A172 (cell line): Measurements from ENCODE around the gene BRAF. TPM values are rescaled to one million over a fixed set of nuclear protein-coding genes. Genes with fewer than 3 reads are reported as not detected.
"Not testable (repeated sequence)": the region's sequence is repeated elsewhere in the genome, so short reads cannot be mapped to it uniquely, and the experiment has no call there.

Experiments
- DNase-seq: peaks from one replicate; pipeline ENCODE4 v3.0.0-alpha.2; 2015; ENCODE audit warnings: low spot score
- total RNA-seq: library from RNA; depleted of rRNA; stranded (reverse); fragments of >200 nt; shearing (Covaris generic); gene quantifications from 2 replicates; pipeline ENCODE4 v1.2.3, GENCODE V29; 2014

Gene BRAF
- total RNA-seq, 1 experiment from 2014 or later = 7.7 TPM

DNA sequence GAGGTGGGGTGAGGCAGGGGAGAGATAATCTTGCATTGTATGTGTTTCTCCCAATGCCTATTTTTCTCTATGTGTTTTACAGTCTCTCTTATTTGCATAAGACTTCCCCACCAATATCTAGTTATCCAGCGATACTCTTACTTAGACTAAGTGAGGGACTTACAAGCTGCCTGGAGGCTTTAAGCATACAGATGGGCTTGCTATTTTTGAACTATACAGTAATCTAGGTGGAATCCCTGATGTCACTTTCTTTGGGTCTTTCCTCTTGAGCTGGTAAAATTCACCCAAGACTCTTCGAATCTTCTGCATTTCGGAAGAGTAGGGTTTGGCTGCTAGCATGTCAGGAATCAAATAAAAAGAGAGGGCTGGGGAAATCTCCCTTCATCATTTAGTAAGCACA, 151.6 kb downstream of the BRAF start:
- no peak for DNase-seq

DNA sequence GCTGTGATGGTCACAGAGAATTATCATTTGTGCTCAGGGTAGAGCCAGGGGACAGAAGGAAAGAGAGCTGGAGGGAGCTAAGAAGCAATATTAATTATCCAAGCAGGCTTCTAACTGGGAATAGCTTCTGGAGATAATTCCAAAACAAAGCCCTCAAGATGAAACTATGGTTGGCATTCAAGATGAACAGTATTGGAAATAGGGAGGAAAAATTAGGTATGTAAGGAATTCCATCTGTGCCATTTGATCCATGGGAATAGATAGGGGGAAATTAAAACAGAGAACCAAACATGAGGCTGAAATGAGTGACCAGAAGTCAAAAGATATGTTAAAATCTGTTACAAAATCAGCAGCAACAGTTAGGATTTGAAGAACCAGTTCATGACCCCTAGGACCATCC, 152.9 kb downstream of the BRAF start:
- DNase-seq = no peak

DNA sequence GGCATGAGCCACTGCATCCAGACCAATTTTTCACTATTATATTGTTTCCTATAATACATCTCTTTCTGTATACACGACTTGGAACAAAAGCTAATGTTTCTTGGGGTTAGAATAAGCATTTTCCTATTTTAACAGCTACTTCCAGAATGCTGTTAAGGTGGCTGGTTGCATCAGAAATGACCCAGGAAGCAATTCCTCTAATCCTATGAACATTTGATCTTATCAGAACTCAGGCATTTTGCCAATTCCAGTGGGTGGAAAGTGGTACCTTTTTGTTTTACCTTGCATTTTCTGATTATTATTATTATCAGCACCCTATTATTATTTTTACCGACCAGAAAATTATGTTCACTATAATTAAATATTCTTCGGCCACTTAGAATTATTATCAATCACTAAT, 154.9 kb downstream of the BRAF start:
- DNase-seq = no peak

DNA sequence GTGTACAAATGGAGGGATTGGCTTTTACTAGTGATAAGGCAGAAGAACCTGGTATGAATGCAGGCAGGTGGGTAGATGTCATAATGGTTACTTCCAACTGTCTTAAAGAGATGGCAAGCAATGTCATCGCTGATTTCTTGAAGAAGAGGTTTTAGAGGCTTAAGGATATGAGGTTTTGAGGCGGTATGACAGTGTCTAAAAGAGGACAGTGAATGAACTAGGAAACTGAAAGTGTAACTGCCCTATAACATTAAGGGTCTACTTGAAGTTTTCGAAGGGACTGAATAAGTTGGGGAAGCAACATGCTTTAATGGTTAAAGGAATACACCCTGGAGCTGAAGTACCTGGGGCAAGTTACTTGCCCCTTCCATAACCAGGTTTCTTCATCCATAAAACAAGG, 157.3 kb downstream of the BRAF start:
- no peak for DNase-seq

DNA sequence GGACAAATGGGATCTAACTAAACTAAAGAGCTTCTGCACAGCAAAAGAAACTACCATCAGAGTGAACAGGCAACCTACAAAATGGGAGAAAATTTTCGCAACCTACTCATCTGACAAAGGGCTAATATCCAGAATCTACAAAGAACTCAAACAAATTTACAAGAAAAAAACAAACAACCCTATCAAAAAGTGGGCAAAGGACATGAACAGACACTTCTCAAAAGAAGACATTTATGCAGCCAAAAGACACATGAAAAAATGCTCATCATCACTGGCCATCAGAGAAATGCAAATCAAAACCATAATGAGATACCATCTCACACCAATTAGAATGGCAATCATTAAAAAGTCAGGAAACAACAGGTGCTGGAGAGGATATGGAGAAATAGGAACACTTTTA, 159.3 kb downstream of the BRAF start:
- DNase-seq = not testable (repeated sequence)

DNA sequence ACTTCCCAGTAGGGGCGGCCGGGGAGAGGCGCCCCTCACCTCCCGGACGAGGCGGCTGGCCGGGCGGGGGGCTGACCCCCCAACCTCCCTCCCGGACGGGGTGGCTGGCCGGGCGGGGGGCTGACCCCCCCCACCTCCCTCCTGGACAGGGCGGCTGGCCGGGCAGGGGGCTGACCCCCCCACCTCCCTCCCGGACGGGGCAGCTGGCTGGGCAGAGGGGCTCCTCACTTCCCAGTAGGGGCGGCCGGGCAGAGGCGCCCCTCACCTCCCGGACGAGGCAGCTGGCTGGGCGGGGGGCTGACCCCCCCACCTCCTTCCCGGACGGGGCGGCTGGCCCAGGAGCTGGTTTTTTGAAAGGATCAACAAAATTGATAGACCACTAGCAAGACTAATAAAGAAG, 161.6 kb downstream of the BRAF start:
- DNase-seq = not testable (repeated sequence)

DNA sequence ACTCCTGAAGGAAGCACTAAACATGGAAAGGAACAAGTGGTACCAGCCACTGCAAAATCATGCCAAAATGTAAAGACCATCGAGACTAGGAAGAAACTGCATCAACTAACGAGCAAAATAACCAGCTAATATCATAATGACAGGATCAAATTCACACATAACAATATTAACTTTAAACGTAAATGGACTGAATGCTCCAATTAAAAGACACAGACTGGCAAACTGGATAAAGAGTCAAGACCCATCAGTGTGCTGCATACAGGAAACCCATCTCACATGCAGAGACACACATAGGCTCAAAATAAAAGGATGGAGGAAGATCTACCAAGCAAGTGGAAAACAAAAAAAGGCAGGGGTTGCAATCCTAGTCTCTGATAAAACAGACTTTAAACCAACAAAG, 163.4 kb downstream of the BRAF start:
- DNase-seq = not testable (repeated sequence)

DNA sequence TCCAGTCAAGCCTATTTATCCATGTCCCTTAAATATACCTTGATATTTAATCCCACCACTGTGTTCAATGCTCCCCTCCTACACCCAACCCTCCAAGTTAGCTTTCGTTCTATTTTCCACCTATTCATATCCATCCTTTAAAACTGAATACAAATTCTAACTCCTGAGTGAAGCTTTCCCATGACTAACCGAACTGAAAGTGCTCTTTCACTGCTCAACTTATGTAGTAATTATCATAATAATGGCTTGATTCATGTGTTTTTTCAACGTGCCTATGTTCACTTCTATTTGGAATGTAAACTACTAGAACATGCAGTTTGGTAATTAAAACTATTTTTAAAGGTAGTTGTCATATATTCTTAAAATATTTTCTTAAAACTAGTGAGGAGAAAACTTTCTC, 170.2 kb downstream of the BRAF start:
- no peak for DNase-seq

DNA sequence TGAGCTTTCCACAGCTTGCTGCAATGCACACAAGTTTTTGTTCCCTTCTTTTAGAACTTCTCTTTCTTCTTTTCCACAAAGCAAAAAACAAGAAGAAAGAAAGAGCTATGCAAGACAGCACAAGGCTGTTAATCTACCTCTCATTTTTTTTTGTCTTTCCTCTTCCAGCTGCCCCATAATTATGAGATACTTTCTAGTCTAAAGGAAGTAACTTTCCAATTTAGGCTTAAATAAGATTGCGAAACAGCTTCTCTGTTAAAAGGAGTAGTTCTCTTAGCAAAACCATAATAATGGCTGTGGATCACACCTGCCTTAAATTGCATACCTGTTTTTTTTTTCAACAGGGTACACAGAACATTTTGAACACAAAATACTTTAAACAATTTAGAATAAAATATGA, 172.2 kb downstream of the BRAF start:
- no peak for DNase-seq

DNA sequence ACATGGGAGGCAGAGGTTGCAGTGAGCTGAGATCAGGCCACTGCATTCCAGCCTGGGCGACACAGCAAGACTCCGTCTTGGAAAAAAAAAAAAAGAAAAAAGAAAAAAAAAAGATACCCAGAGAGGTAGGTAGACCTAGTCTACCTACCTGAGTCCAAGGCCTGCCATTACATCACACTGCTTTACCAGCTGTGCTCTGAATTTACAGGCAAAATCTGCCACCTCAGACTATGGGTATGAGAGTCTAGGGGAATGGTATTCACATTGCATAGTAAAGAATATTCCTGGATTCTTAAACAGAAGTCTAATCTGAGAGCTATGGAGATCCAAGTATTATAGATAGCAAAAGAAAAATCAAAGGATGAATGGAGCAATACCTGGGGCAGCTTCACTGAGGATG, 178.0 kb downstream of the BRAF start:
- DNase-seq = no peak

DNA sequence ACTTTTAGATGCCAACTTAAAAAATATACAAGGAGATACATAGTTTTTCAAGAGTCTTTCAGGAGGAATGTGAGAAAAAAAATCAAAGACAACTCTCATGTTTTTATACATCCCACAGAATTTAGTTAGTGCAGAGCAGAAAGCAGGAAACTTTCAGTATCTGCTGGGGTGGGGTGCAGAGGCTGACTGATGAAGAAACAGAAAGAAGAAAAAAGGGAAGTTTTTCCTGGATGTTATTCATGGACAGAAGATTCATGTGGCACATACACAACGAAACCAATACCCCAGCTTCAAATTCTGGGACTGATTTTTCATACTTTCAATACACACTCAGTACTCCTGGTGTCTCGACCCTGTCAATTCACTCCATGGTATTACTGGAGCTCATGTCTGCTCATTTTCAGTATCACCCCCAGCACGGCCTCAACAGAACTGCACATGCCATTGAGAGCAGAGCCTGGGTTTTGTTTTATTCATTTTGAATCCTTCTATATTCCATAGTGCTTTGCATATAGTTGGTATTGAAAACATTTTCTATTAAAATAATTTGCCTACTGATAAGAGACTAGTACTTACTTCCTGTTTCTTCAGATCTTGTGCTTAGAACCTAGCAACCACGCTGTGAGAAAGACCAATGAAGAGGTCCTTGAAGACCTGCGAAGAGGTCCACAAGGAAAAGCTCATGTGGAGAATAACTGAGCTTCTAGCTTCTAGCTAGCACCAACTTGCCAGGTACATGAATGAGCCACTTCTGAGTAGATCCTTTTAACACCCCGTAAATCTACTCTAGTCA, 179.3 kb downstream of the BRAF start:
- no peak for DNase-seq

DNA sequence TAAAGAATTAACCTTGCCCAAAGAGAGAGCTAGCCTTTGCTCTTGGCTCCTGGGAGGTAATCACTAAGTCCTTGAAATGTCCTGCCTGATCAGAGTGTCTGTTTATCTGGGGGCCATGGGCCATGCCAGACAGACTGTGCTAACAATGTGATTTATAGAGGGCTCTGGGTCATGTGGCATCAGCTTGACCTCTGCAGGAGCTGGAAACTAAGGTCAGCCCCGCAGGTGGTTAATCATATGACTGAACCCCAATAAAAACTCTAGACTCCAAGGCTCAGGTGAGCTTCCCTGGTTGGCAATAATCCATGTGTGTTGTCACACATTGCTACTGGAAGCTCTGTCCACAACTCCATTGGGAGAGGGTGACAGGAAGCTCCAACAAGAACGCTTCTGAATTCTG, 180.7 kb downstream of the BRAF start:
- no peak for DNase-seq

DNA sequence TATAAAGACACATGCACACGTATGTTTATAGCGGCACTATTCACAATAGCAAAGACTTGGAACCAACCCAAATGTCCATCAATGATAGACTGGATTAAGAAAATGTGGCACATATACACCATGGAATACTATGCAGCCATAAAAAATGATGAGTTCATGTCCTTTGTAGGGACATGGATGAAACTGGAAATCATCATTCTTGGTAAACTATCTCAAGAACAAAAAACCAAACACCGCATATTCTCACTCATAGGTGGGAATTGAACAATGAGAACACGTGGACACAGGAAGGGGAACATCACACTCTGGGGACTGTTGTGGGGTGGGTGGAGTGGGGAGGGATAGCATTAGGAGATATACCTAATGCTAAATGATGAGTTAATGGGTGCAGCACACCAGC, 181.5 kb downstream of the BRAF start:
- not testable (repeated sequence) for DNase-seq

DNA sequence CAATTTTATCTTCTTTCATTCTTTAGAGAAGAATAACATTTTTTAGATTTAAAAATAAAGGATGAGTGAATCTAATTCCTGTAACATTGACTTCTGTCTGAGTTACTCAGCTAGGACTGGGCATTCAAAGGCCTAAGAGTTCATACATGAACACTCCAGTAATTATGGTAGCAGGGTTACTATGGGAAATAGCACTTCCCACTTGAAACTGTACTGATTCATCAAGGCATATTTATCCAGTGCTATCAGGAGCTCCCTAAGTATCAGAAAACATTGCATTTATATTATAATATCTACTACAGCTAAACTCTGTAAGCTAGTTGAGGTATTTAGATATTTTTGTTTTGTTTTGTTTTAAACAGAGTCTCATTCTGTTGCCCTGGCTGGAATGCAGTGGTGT, 186.4 kb downstream of the BRAF start:
- no peak for DNase-seq

DNA sequence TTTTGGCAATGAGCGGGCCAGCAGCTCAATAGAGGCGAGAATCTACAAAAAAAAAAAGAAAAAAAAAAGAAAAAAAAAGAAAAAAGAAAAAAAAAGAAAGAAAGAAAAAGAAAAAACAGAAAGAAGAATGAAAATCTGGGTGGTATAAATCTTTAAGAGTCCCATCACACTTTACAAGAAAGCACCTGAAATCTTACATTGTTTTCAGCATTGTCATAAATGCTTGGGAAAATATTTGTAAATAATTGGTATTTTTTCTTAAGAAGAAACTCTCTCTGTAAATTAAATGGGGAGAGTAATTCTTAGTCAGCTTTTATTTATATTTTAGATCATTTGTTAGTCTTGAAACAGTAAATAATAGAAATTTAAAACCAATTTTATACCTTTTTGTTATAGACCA, 190.0 kb downstream of the BRAF start:
- no peak for DNase-seq

DNA sequence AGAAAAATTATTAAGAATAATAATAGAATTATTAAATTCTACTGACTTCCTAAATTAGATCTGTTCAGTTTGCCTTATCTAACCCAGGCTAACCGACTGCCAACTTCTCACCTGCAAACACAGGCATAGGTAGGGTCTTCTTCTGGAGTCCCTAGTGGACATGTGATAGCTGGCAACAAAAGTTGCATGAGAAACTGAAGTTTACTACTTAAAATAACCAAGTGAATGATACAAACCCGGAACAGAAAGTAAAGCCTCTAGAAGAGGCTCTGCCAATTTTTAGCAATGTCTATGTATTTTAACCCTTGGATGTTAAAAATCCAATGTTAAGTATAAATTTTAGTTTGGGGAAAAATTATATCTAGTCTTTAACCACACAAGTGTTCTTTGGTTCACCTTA, 190.6 kb downstream of the BRAF start:
- DNase-seq = no peak

DNA sequence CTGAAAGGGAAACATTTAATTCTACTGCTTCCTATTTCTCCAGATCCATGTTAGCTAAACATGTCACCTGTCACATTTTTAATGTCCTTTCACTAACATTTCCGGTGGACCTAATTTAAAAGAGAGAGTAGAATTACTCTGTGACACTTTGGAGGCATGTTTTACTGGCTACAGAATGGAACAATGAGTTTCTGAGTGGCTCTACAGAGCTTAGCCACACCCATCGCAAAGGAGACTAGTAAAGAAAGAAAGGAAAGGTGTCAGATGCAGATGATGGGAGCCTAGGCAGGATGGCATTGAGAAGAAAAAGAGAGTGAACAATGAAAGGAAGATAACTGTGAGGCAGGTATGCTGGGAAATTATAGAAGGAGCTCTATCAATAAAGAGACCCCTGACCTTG, 192.3 kb downstream of the BRAF start:
- no peak for DNase-seq

DNA sequence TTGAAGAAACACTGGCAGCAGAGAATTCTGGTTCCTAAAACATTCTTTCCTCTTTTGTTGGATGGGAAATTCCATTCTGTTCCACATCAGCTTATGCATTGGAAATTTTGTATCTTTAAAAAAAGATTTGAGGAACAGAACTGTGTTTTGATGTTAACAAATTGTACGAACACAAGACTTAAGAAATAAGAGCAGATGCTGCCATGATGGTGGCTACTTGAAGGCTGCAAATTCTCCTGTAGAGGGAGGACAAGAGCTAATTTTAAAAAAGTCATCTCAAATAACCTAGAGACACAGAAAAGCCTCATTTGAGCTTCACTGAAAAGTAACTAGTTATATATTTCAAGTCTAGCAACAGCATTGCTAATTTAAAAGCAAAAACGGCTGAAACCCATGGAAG, 198.4 kb downstream of the BRAF start:
- DNase-seq = no peak

DNA sequence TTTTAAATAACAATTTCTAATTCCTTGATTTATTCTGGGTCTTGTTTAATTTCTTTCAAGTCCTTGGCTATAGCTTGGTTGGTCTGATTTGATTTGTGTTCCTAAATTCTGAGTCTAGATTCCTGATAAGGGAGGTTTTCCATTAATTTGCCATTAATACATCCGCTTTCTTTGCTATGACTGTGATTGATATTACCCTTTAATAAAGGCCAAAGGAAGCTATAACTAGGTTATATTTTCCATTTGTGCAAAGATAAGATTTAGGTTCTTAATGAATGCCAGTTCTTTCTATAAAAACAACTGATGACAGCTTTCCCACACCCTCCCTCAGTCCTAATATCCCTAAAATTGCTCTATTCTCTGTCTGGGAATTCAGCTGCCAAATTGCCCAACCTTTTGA, 200.0 kb downstream of the BRAF start:
- DNase-seq = no peak

DNA sequence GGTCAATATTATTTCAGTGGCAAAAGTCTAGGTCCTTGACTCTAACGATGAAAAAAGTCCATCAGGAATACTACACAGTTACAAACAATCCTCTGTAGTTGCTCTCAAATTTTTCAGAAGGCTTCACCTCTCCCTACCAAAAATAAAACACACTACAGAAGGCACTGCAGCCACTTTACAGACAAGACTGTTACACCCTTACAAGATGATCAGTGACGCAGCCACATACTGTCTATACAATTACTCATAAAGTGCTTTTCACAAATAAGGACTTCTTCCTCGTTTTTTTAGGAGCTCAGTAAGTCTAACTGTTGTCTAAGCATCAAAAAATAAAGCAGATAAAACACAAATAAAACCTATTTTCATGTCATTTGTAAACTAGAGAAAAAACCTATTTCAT, 201.2 kb downstream of the BRAF start:
- no peak for DNase-seq

DNA sequence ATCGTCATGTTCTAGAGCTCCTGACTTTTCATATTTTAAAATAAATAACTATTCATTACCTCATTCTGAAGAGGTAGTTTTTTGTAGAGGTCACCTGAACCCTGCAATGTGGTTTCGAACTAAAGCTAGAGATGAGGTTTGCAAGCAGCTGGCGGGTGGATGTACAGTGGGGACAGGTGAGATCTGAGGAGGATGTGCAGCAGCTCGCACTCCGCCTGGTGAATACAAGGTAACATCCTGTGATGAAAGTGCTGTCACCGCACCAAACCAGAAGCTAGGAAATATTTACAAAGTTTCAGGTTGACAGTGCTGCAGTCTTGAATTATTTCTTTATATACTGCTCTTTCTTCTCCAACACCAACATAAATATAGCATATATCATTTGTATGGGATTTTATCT, 201.7 kb downstream of the BRAF start:
- no peak for DNase-seq

DNA sequence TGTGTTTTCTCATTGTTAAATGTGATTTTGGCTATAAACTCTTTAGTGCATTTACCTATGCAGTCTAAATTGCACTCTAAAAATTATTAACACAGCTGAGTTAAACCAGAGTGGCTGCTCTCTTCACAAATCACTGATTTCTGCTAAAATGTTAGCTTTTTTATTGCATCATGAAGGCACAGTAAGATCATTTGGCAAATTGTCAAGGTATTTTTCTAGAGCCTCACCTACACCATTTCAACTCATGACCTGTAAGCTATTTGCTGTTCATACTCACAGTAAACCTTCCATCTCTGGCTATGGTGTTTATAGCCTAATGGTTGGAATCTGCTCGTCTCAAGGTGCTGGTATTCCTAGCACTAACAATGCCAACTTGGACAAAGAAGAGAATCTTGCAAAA, 202.5 kb downstream of the BRAF start:
- DNase-seq = no peak

DNA sequence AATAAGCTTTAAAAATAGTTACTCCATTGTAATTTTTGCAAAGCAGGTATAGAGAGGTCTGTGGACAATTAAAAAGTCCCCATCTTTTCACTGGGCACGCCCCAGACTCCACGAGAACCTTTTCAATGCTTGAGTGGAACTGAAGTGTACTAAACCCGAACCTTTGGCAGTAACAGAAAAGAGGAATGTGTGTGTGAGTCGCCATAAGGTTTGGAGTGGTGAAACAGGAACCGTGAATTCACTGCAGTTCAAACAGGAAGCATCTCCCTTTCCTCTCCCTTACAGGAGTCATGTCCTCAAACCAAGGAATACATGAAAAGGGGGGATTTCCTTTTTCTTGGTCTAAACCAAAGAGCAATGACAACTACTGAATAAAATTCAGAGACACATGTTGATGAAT, 205.0 kb downstream of the BRAF start:
- no peak for DNase-seq

DNA sequence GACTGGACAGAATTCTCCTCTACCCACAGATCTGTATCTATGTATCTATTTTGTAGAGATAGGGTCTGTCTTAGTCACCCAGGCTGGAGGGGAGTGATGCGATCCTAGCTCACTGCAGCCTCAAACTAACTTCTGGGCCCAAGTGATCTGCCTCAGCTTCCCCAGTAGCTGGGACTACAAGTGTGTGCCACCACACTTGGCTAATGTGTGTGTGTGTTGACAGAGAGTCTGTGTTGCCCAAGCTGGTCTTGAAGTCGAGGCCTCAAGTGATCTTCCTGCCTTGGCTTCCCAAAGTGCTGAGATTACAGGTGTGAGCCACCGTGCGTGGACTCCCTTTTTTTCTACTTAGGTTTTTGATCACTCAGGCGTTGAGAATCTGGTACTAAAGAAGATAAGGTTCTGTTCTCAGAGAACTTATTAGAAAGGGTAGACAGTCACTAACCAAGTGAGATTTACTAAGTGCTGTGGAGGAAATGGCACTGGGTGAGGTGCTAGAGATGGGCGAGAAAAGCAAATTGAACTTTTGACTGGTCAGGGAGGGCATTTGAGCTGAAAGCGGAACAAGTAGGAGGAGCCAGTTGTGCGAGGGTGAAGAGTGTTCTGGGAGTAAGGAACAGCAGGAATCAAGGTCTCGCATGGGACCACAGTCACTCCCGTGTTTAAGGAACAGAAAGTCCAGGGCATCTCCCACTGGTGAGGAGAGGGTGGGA, 210.2 kb downstream of the BRAF start:
- DNase-seq = no peak
